K562 (cell line): Measurements from ENCODE around the gene EN2. TPM values are rescaled to one million over a fixed set of nuclear protein-coding genes. Genes with fewer than 3 reads are reported as not detected.

Experiments
- ATAC-seq: fragments of 200-7000 bp; cut with Tn5 transposase; 3 replicates; pipeline ENCODE4 v1.9.1; 2020; ENCODE audit warnings: moderate library complexity
- BruUV-seq: library from RNA; stranded (reverse); fragments of 400-500 nt; replicated peaks from 2 replicates; lab custom pipeline; 2021; lab: Mats Ljungman, UMichigan
- CTCF ChIA-PET: fragments of 300-600 bp; formaldehyde crosslinking; extraction: SDS; loops from one replicate; lab custom pipeline; 2021; ENCODE audit warnings: low intra/inter-chr PET ratio; lab: Yijun Ruan, JAX
- POLR2A ChIA-PET: fragments of 300-600, 350-650 bp; sonication (Branson Sonifier 250); formaldehyde crosslinking; extraction: SDS; loops from one replicate; lab custom pipeline; 2021; ENCODE audit warnings: antibody characterized with exemption, inconsistent platforms; lab: Yijun Ruan, JAX
- DNase-seq, 4 experiments: peaks; one replicate each; pipeline versions ENCODE4 v3.0.0 to v3.0.0-alpha.2; 2011 to 2018; ENCODE audit warnings: low spot score in 3 of 4, mixed read lengths in 3 of 4; ENCODE audit errors: extremely low read depth in 1 of 4
- FAIRE-seq: peaks from 2 replicates; lab custom pipeline; 2011; peaks lifted over from hg19 to GRCh38; lab: Jason Lieb, UNC
- H2AFZ ChIP-seq: 2 replicates; pipeline ENCODE4 v1.6.0; 2011; ENCODE audit warnings: low read depth, low read length, control low read depth, inconsistent platforms
- H3K27ac ChIP-seq: fragments of 200-600 bp; 3 replicates; pipeline ENCODE4 v1.8.0; 2011; ENCODE audit warnings: low read depth, mild to moderate bottlenecking, control low read depth, inconsistent platforms, low read length, moderate library complexity, mixed read lengths; ENCODE audit errors: extremely low read depth
- H3K27me3 ChIP-seq, 2 experiments: fragments of 300-600 bp in 1 of 2; 2 replicates in 1 of 2; 3 replicates in 1 of 2; pipeline versions ENCODE4 v1.6.0 to v1.8.0; 2011; ENCODE audit warnings: inconsistent platforms in 2 of 2, low read length in 2 of 2, mild to moderate bottlenecking in 1 of 2, mixed read lengths in 1 of 2, moderate library complexity in 1 of 2; ENCODE audit not compliant: control insufficient read depth in 2 of 2, insufficient read depth in 2 of 2
- H3K36me3 ChIP-seq: fragments of 300-600 bp; 3 replicates; pipeline ENCODE4 v1.8.0; 2011; ENCODE audit warnings: mild to moderate bottlenecking, low read length, inconsistent platforms; ENCODE audit not compliant: control insufficient read depth, insufficient read depth
- H3K4me1 ChIP-seq, 2 experiments: fragments of 200-600 bp in 1 of 2; replicated peaks in 1 of 2; 2 replicates in 1 of 2; 3 replicates in 1 of 2; pipeline versions ENCODE4 v1.5.1 to v1.8.0; 2011; ENCODE audit warnings: inconsistent platforms in 2 of 2, low read length in 2 of 2, mild to moderate bottlenecking in 1 of 2, mixed read lengths in 1 of 2, moderate library complexity in 1 of 2; ENCODE audit not compliant: control insufficient read depth in 2 of 2, insufficient read depth in 2 of 2
- H3K4me2 ChIP-seq: 2 replicates; pipeline ENCODE4 v1.6.1; 2011; ENCODE audit warnings: low read length, control low read depth, inconsistent platforms, mixed read lengths; ENCODE audit not compliant: insufficient read depth
- H3K4me3 ChIP-seq: fragments of 200-600 bp; sonication (generic), shearing (Covaris generic); 2 replicates; pipeline ENCODE4 v1.5.1; 2016; ENCODE audit warnings: control low read depth, inconsistent platforms
- H3K79me2 ChIP-seq: fragments of 200-600 bp; 3 replicates; pipeline ENCODE4 v1.8.0; 2011; ENCODE audit warnings: low read length, inconsistent platforms; ENCODE audit not compliant: control insufficient read depth, insufficient read depth
- H3K9ac ChIP-seq, 2 experiments: 2 replicates each; pipeline versions ENCODE4 v1.6.0 to v1.6.1; 2011; ENCODE audit warnings: low read depth in 2 of 2, low read length in 2 of 2, control low read depth in 1 of 2, inconsistent platforms in 1 of 2, mild to moderate bottlenecking in 1 of 2, mixed read lengths in 1 of 2; ENCODE audit not compliant: insufficient read depth in 1 of 2
- H3K9me1 ChIP-seq: one replicate; pipeline ENCODE4 v1.6.0; 2011; ENCODE audit warnings: inconsistent platforms, mild to moderate bottlenecking, low read length, moderate library complexity; ENCODE audit not compliant: control insufficient read depth, insufficient read depth
- H3K9me3 ChIP-seq: replicated peaks from 2 replicates; pipeline ENCODE4 v1.5.1; 2011; ENCODE audit warnings: low read depth, low read length, inconsistent platforms; ENCODE audit not compliant: control insufficient read depth, insufficient read depth
- H4K20me1 ChIP-seq: replicated peaks from 2 replicates; pipeline ENCODE4 v1.6.1; 2011; ENCODE audit warnings: low read length, inconsistent platforms, mixed read lengths; ENCODE audit not compliant: control insufficient read depth, insufficient read depth
- ADNP ChIP-seq: fragments of 200-800 bp; sonication (Bioruptor generic); IDR thresholded peaks from 2 replicates; pipeline ENCODE4 v1.6.1; 2016; ENCODE audit warnings: missing genetic modification characterization, missing compliant biosample characterization
- HOMEZ ChIP-seq: fragments of 250-450 bp; sonication (Bioruptor Pico); IDR thresholded peaks from 2 replicates; pipeline ENCODE4 v1.4.0; 2020; ENCODE audit warnings: mild to moderate bottlenecking, moderate library complexity
- RAD21 ChIP-seq, 2 experiments: fragments of 250-450 bp in 1 of 2; fragments of 450-650 bp in 1 of 2; sonication (Bioruptor Pico) in 1 of 2; formaldehyde crosslinking in 1 of 2; IDR thresholded peaks in 1 of 2; conservative IDR thresholded peaks in 1 of 2; 2 replicates each; pipeline versions ENCODE4 v1.4.0 to v1.8.0; 2020 to 2022; ENCODE audit warnings: mild to moderate bottlenecking in 2 of 2, moderate library complexity in 1 of 2
- SIX5 ChIP-seq, 2 experiments: IDR thresholded peaks; 2 replicates each; pipeline ENCODE4 v1.6.1; 2011; ENCODE audit warnings: low read length in 2 of 2, borderline replicate concordance in 1 of 2, low read depth in 1 of 2, mild to moderate bottlenecking in 1 of 2, moderate library complexity in 1 of 2; ENCODE audit not compliant: insufficient read depth in 1 of 2
- THRAP3 ChIP-seq: fragments of 450-650 bp; IDR thresholded peaks from 2 replicates; pipeline ENCODE4 v1.6.1; 2016; ENCODE audit warnings: mild to moderate bottlenecking, inconsistent platforms, borderline replicate concordance
- U2AF2 ChIP-seq: fragments of 200-400 bp; formaldehyde crosslinking; optimal IDR thresholded peaks from 2 replicates; pipeline ENCODE3; 2017; ENCODE audit warnings: low read depth, mild to moderate bottlenecking, low read length
- ZNF347 ChIP-seq: fragments of 450-650 bp; formaldehyde crosslinking; IDR thresholded peaks from 2 replicates; pipeline ENCODE4 v1.4.0; 2020; ENCODE audit warnings: low read depth, mild to moderate bottlenecking, moderate library complexity
- WGBS: fragments of 100-300 bp; shearing (Covaris generic); methylation state at CpG from one replicate; pipeline ENCODE4 v1.1.6; 2016; ENCODE audit warnings: low coverage, mixed read lengths; ENCODE audit not compliant: insufficient coverage; ENCODE audit errors: missing lambda C conversion rate; 5-methylcytosine and 5-hydroxymethylcytosine counted together
- in situ Hi-C: fragments of 300-500 bp; cut with MboI; formaldehyde crosslinking; loops from 4 replicates; pipeline ENCODE4 v1.15.0; 2018; ENCODE audit warnings: inconsistent platforms, mixed read lengths
- intact Hi-C: fragments of 100-400 bp; cut with micrococcal nuclease; formaldehyde crosslinking; loops from 2 replicates; pipeline ENCODE4 v1.14.2; 2022
- polyA plus RNA-seq, 8 experiments: library from polyadenylated mRNA; depleted of rRNA in 4 of 8; stranded (reverse) in 5 of 8; unstranded in 3 of 8; fragments of >200 nt; fragmentation: Nextera tagmentation in 2 of 8; fragmentation: Illumina TruSeq in 1 of 8; extraction: Ambion mirVana in 2 of 8; extraction: Trizol in 1 of 8; gene quantifications; 2 replicates each; pipeline versions ENCODE4 v1.2.1 to v1.2.3, GENCODE V29; 2011 to 2014; ENCODE audit warnings: inconsistent platforms in 1 of 8, missing spikeins in 1 of 8
- total RNA-seq, 7 experiments: library from RNA; depleted of rRNA in 6 of 7; stranded (reverse); fragments of >200 nt in 6 of 7; fragmentation: Illumina TruSeq in 2 of 7; extraction: Trizol in 2 of 7; gene quantifications; 2 replicates each; pipeline versions ENCODE4 v1.2.1 to v1.2.3, GENCODE V29; 2011 to 2021; ENCODE audit warnings: low replicate concordance in 1 of 7

EN2 gene
- total and polyA plus RNA-seq, 9 of the 15 experiments (the other 6 are each of a cell fraction or from before 2014, with no cell fraction given), result 0.04 TPM; not detected in 7

- ChIA-PET CTCF (no interaction called here), POLR2A (interaction anchor here (0.6 kb wide), 1 partner anchor 637 kb away, joined by 4 read pairs; no protein-coding TSS in a partner anchor)
- BruUV-seq, result no TSS peak
- no peaks in the 10 kb centered on the region for H3K9me1 ChIP-seq
- peaks cover 0 to 24% of the 10 kb centered on the region in 2 experiments; a peak in 2 of 5 replicates for H3K4me1 ChIP-seq
- intact Hi-C loops (no loop called here), in situ Hi-C loops (no loop called here)
- H3K27ac ChIP-seq, result no peak overlapping the region
- no peak overlapping the region for H3K9ac ChIP-seq
- H3K4me3 ChIP-seq, result no peak overlapping the region
- no peak for ATAC-seq
- no peak overlapping the region for H3K4me2 ChIP-seq
- no peaks in the 10 kb centered on the region for H3K36me3 ChIP-seq
- WGBS, result 3% methylated on average over 33 of the region's 33 CpGs
- H3K9me3 ChIP-seq, result no peaks in the 10 kb centered on the region
- no peak for DNase-seq
- TF ChIP-seq HOMEZ (CRISPR knock-in tag) (no peak), THRAP3 (no peak), ZNF347 (no peak), SIX5 (IDR thresholded peaks at IDR 0.05; ENCODE audit: borderline replicate concordance in 1 of 2, insufficient read depth in 1 of 2, low read depth in 1 of 2, low read length in 2 of 2) (no peak), U2AF2 (no peak), ADNP (tag) (no peak), RAD21 (CRISPR knock-in tag; conservative IDR thresholded peaks at IDR 0.05 in 1 of 2, IDR thresholded peaks at IDR 0.05 in 1 of 2) (no peak)
- H3K27me3 ChIP-seq, result peaks cover 51 to 70% of the 10 kb centered on the region in 2 experiments
- H2AFZ ChIP-seq, result no peak overlapping the region
- no peaks in the 10 kb centered on the region; the same call in 1 of the 2 replicates for H4K20me1 ChIP-seq
- FAIRE-seq, result no peak
- H3K79me2 ChIP-seq, result no peaks in the 10 kb centered on the region
Measured at GRCh38 chr7:155462163-155462735, 4.3 kb downstream of the EN2 start.
